ENCODE results near the gene RPS3.
A peak's percentile ranks its signal among the peaks of the same experiment; 100 is the strongest.

Gene RPS3

DNA sequence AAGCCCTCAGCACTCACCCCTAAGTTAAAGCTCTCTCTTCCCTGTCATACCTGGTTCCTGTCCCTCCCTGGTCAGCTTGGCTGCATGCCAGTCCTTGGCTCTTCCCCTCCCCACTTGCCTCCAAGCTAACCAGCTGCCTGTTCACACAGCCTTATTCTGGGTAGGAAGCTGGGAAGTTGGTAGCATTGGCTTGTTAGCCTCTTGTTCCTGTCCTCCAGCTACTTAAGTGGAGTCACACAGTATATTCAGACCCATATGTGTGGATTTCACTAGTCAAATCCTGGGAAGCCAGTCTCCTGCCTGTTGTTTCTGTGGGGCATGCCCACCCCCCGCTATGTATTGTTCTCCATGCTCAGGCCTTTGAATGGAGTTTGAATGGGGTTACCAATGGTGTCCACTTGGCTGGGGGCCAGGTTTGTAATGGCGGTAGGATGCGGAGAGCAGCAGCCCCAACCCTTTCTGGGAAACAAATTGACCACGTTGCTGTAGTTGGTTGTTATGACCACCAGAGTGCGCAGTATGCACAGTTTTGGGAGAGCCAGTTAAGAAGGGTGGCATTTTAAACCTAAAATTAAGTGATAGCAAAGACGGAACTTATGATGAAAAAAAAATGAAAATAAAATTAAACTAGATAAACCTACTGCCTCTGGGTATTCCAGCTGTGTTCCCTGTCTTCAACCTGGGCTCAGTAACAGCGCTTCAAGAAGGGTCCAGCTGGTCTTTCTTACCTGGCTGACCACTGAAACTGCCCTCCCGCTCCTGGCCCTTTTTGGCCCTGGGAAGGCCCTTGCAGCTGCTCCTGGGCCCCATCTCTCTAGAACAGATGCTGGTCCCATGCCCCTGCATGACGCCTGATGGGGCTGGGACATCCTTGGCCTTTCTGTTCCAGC, 10.7 kb upstream of the RPS3 start:
- peak; percentile 75 for DNase-seq (ENCODE audit: extremely low spot score)
- POLR2A ChIA-PET: no interaction called here
- CTCF ChIA-PET: interaction anchor here (0.8 to 13.5 kb wide), 28 partner anchors 9 to 824 kb away, joined by 3 to 224 read pairs (median 5); partner anchors contain the start of gene GDPD5
- TF ChIP-seq CTCF (IDR thresholded peaks at IDR 0.05; ENCODE audit: control extremely low read depth, extremely low read depth, low read depth, missing control alignments): peak; percentile 80

GRCh38 chr11:75389276-75389605, 10.1 kb upstream of the RPS3 start:
- ChIA-PET POLR2A (no interaction called here), CTCF (interaction anchor here (0.9 to 13.5 kb wide), 18 partner anchors 8 to 248 kb away, joined by 3 to 224 read pairs (median 6); partner anchors contain the start of gene GDPD5)
- DNase-seq (ENCODE audit: extremely low spot score): no peak
- TF ChIP-seq CTCF (IDR thresholded peaks at IDR 0.05; ENCODE audit: control extremely low read depth, extremely low read depth, low read depth, missing control alignments): no peak

- no peak for TF ChIP-seq CTCF (IDR thresholded peaks at IDR 0.05; ENCODE audit: control extremely low read depth, extremely low read depth, low read depth, missing control alignments)
- no peak for DNase-seq (ENCODE audit: extremely low spot score)
- CTCF ChIA-PET: interaction anchor here (0.9 to 13.5 kb wide), 9 partner anchors 12 to 249 kb away, joined by 3 to 224 read pairs (median 12); partner anchors contain the start of gene GDPD5
- POLR2A ChIA-PET: no interaction called here
These were observed 9.4 kb upstream of the RPS3 start for GRCh38 chr11:75389925-75390324.

GRCh38 chr11:75394085-75394840, 5.1 kb upstream of the RPS3 start:
- ChIA-PET POLR2A (interaction anchor here (0.7 kb wide), 1 partner anchor 9 kb away, joined by 3 read pairs; no protein-coding TSS in a partner anchor), CTCF (interaction anchor here (0.7 to 1.3 kb wide), 2 partner anchors 9 to 13 kb away, joined by 3 to 4 read pairs; no protein-coding TSS in a partner anchor)
- TF ChIP-seq CTCF (IDR thresholded peaks at IDR 0.05; ENCODE audit: control extremely low read depth, extremely low read depth, low read depth, missing control alignments): no peak
- DNase-seq (ENCODE audit: extremely low spot score): no peak

- ChIA-PET POLR2A (interaction anchor here (1.0 kb wide), 1 partner anchor 13 kb away, joined by 3 read pairs; no protein-coding TSS in a partner anchor), CTCF (interaction anchor here (0.9 to 2.9 kb wide), 3 partner anchors 9 to 14 kb away, joined by 3 to 17 read pairs (median 12); no protein-coding TSS in a partner anchor)
- DNase-seq (ENCODE audit: extremely low spot score): no peak
- no peak for TF ChIP-seq CTCF (IDR thresholded peaks at IDR 0.05; ENCODE audit: control extremely low read depth, extremely low read depth, low read depth, missing control alignments)
These were observed 412 bp upstream of the RPS3 start for GRCh38 chr11:75398906-75399305.
